ENCODE results near the gene CELF5.

DNA sequence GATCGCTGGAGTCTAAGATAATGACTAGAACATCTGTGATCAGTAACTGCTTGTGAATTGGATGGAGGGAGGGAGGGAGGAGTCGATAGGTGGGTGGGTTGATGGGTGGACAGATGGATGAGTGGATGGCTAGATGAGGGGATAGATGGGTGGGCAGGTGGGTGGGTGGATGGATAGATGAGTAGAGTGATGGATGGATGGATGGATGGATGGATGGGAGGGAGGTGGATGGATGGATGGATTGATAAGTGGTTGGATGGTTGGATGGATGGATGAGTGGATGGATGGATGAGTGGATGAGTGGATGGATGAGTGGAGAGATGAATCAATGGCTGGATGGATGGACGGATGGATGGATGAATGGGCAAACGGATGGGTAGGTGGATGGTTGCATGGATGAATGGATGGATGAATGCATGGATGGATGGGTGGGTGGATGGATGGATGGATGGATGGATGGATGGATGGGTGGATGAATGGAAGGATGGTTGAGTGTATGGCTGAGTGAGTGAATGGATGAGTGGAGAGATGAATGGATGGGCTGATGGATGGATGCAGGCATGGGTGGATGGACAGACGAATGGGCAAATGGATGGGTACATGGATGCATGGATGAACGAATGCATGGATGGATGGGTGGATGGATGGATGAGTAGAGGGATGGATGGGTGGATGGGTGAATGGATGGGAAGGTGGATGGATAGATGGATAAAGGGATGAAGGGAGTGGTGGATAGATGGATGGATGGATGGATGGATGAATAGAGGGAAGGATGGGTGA is 97.9 kb downstream of the CELF5 start:
- TF ChIP-seq EZH2 (IDR thresholded peaks at IDR 0.05; ENCODE audit: insufficient read depth, poor library complexity, severe bottlenecking) (no peak), EZH2phosphoT487 (IDR thresholded peaks at IDR 0.05; ENCODE audit: insufficient read depth, low read depth) (no peak)

All from GM23248 (cell line).